Measurements from ENCODE around the gene MSI2. TPM values are rescaled to one million over a fixed set of nuclear protein-coding genes. Genes with fewer than 3 reads are reported as not detected.

MSI2 gene
- total RNA-seq, 1 experiment from 2014 or later, result 174 TPM

GRCh38 chr17:57289130-57289529, 32.8 kb downstream of the MSI2 start:
- intact Hi-C loops (cut with micrococcal nuclease; ENCODE audit: unreplicated experiment), result no loop called here
- no peak for TF ChIP-seq CTCF (IDR thresholded peaks at IDR 0.05; ENCODE audit: insufficient read depth in 1 of 2, low read depth in 1 of 2, low read length in 1 of 2, severe bottlenecking in 1 of 2, unreplicated experiment in 1 of 2)
- Mint-ChIP-seq H3K36me3 (ENCODE audit: insufficient read depth, unreplicated experiment) (peaks cover 63% of the 10 kb centered on the region), H3K9me3 (ENCODE audit: unreplicated experiment) (no peaks in the 10 kb centered on the region), H3K27me3 (ENCODE audit: insufficient read depth, unreplicated experiment) (no peaks in the 10 kb centered on the region), H3K4me3 (ENCODE audit: unreplicated experiment) (no peak overlapping the region), H3K4me1 (ENCODE audit: low read depth, unreplicated experiment) (peaks cover 48% of the 10 kb centered on the region), H3K27ac (ENCODE audit: unreplicated experiment) (peak overlapping the region; percentile 59)
- Histone ChIP-seq H3K4me3 (ENCODE audit: low read depth, low read length) (no peak overlapping the region), H3K36me3 (ENCODE audit: control insufficient read depth, insufficient read depth, low read length) (no peaks in the 10 kb centered on the region), H3K4me1 (peaks cover 37% of the 10 kb centered on the region), H3K27me3 (replicated peaks; ENCODE audit: control insufficient read depth, insufficient read depth, low read length) (no peaks in the 10 kb centered on the region), H3K9me3 (no peaks in the 10 kb centered on the region)
- CTCF ChIA-PET, result no interaction called here
- POLR2A ChIA-PET, result no interaction called here
- DNase-seq, result no peak
- no TSS peak for BruUV-seq (replicated peaks)

- Mint-ChIP-seq H3K27ac (ENCODE audit: unreplicated experiment) (peak overlapping the region; percentile 59), H3K9me3 (ENCODE audit: unreplicated experiment) (no peaks in the 10 kb centered on the region), H3K36me3 (ENCODE audit: insufficient read depth, unreplicated experiment) (peaks cover 63% of the 10 kb centered on the region), H3K27me3 (ENCODE audit: insufficient read depth, unreplicated experiment) (no peaks in the 10 kb centered on the region), H3K4me3 (ENCODE audit: unreplicated experiment) (no peak overlapping the region), H3K4me1 (ENCODE audit: low read depth, unreplicated experiment) (peaks cover 48% of the 10 kb centered on the region)
- Histone ChIP-seq H3K9me3 (no peaks in the 10 kb centered on the region), H3K27me3 (replicated peaks; ENCODE audit: control insufficient read depth, insufficient read depth, low read length) (no peaks in the 10 kb centered on the region), H3K4me3 (ENCODE audit: low read depth, low read length) (no peak overlapping the region), H3K36me3 (ENCODE audit: control insufficient read depth, insufficient read depth, low read length) (no peaks in the 10 kb centered on the region), H3K4me1 (peaks cover 39% of the 10 kb centered on the region)
- BruUV-seq (replicated peaks), result no TSS peak
- no peak for DNase-seq
- intact Hi-C loops (cut with micrococcal nuclease; ENCODE audit: unreplicated experiment), result no loop called here
- ChIA-PET POLR2A (no interaction called here), CTCF (no interaction called here)
- no peak for TF ChIP-seq CTCF (IDR thresholded peaks at IDR 0.05; ENCODE audit: insufficient read depth in 1 of 2, low read depth in 1 of 2, low read length in 1 of 2, severe bottlenecking in 1 of 2, unreplicated experiment in 1 of 2)
Measured at GRCh38 chr17:57289613-57290012, 33.3 kb downstream of the MSI2 start.

- peaks cover 39% of the 10 kb centered on the region for H3K4me1 ChIP-seq
- peaks cover 65% of the 10 kb centered on the region for H3K36me3 Mint-ChIP-seq (ENCODE audit: insufficient read depth, unreplicated experiment)
- CTCF ChIA-PET, result interaction anchor here (1.2 kb wide), 1 partner anchor 48 kb away, joined by 3 read pairs; no protein-coding TSS in a partner anchor
- H3K9me3 Mint-ChIP-seq (ENCODE audit: unreplicated experiment), result no peaks in the 10 kb centered on the region
- BruUV-seq (replicated peaks), result no TSS peak
- H3K27ac Mint-ChIP-seq (ENCODE audit: unreplicated experiment), result no peak overlapping the region
- H3K27me3 ChIP-seq (replicated peaks; ENCODE audit: control insufficient read depth, insufficient read depth, low read length), result no peaks in the 10 kb centered on the region
- no peak overlapping the region for H3K4me3 Mint-ChIP-seq (ENCODE audit: unreplicated experiment)
- no peaks in the 10 kb centered on the region for H3K9me3 ChIP-seq
- no peaks in the 10 kb centered on the region for H3K36me3 ChIP-seq (ENCODE audit: control insufficient read depth, insufficient read depth, low read length)
- peaks cover 62% of the 10 kb centered on the region for H3K4me1 Mint-ChIP-seq (ENCODE audit: low read depth, unreplicated experiment)
- no peaks in the 10 kb centered on the region for H3K27me3 Mint-ChIP-seq (ENCODE audit: insufficient read depth, unreplicated experiment)
- DNase-seq, result no peak
- no peak for TF ChIP-seq CTCF (IDR thresholded peaks at IDR 0.05; ENCODE audit: insufficient read depth in 1 of 2, low read depth in 1 of 2, low read length in 1 of 2, severe bottlenecking in 1 of 2, unreplicated experiment in 1 of 2)
- no peak overlapping the region for H3K4me3 ChIP-seq (ENCODE audit: low read depth, low read length)
- intact Hi-C loops (cut with micrococcal nuclease; ENCODE audit: unreplicated experiment), result no loop called here
- POLR2A ChIA-PET, result no interaction called here
Measured at GRCh38 chr17:57290981-57291380, 34.7 kb downstream of the MSI2 start.
